Pulmonary artery endothelial cell (primary cell): ENCODE measurements around the gene FBXL15. TPM values are rescaled to one million over a fixed set of nuclear protein-coding genes. Genes with fewer than 3 reads are reported as not detected.

Source experiments
- DNase-seq: peaks from one replicate; pipeline ENCODE4 v3.0.0-alpha.2; 2011; ENCODE audit warnings: low read depth, low spot score
- total RNA-seq: library from RNA; depleted of rRNA; stranded (reverse); fragments of >200 nt; gene quantifications from 2 replicates; pipeline ENCODE4 v1.2.3, GENCODE V29; 2014

The FBXL15 gene
- total RNA-seq, 1 donor from 2014 or later, result 7.3 TPM

DNA sequence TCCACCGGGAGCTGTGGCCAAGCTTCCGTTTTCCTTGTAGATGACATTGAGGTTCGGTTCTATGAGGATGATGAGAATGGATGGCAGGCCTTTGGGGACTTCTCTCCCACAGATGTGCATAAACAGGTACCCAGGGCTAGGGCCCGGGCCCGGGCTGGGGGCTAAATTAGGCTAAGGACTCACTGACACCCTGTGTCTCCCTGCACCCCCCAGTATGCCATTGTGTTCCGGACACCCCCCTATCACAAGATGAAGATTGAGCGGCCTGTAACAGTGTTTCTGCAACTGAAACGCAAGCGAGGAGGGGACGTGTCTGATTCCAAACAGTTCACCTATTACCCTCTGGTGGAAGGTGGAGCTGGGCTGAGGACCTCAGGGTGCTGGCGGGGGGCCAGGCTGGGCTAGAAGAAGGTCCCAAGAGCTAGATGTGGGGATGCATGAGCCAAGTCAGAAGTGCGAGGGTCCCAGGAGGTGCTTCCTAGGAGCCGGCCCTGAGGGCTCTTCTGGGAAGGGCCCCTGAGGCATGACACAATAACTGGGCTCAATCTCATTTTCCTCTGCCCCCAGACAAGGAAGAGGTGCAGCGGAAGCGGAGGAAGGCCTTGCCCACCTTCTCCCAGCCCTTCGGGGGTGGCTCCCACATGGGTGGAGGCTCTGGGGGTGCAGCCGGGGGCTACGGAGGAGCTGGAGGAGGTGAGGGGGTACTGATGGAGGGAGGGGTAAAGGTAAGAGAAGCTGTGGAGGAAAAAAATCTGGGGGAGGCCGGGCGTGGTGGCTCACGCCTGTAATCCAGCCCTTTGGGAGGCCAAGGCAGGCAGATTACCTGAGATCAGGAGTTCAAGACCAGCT is 22.2 kb upstream of the FBXL15 start:
- DNase-seq, result no peak

DNA sequence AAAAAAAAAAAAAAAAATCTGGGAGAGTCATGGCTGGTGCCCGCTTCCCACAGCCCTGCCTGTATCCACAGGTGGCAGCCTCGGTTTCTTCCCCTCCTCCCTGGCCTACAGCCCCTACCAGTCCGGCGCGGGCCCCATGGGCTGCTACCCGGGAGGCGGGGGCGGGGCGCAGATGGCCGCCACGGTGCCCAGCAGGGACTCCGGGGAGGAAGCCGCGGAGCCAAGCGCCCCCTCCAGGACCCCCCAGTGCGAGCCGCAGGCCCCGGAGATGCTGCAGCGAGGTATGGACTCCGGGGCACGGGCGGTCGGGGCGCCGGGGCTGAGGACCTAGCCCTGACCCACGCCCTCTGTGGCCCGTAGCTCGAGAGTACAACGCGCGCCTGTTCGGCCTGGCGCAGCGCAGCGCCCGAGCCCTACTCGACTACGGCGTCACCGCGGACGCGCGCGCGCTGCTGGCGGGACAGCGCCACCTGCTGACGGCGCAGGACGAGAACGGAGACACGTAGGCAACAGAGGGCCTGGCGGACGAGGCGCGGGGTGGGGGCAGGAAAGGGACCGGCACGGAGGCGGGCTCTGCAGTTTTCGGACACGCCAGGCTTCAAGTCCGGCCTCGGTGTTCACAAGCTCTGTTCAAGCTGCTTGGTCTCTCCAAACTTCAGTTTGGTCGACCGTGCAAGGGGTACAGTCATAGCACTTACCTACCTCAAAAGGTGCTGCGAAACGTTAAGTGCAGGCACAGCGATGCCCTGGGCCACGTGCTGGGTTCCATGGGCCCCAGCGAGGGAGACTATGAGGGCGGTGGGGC is 21.2 kb upstream of the FBXL15 start:
- no peak for DNase-seq

DNA sequence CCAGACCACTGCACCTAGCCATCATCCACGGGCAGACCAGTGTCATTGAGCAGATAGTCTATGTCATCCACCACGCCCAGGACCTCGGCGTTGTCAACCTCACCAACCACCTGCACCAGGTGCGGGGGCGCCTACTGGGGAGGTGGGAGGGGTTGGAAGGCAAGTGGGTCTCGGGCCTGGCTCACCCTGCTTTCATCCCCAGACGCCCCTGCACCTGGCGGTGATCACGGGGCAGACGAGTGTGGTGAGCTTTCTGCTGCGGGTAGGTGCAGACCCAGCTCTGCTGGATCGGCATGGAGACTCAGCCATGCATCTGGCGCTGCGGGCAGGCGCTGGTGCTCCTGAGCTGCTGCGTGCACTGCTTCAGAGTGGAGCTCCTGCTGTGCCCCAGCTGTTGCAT is 20.6 kb upstream of the FBXL15 start:
- no peak for DNase-seq

DNA sequence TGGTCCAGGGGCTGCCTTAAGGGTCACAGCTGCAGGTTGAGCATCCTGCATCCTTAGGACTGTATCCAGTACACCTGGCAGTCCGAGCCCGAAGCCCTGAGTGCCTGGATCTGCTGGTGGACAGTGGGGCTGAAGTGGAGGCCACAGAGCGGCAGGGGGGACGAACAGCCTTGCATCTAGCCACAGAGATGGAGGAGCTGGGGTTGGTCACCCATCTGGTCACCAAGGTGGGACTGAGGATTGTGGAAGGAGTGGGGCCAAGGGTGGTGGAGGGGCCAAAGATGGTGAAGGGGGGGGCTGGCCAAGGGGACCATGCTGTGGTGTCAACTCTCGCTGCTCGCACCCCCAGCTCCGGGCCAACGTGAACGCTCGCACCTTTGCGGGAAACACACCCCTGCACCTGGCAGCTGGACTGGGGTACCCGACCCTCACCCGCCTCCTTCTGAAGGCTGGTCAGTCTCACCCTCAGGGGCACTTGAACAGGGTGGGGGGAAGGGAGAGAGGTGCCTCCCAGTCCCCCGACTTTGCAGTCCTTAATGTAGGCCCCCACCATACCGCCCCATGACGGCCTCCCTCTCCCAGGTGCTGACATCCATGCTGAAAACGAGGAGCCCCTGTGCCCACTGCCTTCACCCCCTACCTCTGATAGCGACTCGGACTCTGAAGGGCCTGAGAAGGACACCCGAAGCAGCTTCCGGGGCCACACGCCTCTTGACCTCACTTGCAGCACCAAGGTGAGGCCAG is 19.9 kb upstream of the FBXL15 start:
- DNase-seq, result no peak

DNA sequence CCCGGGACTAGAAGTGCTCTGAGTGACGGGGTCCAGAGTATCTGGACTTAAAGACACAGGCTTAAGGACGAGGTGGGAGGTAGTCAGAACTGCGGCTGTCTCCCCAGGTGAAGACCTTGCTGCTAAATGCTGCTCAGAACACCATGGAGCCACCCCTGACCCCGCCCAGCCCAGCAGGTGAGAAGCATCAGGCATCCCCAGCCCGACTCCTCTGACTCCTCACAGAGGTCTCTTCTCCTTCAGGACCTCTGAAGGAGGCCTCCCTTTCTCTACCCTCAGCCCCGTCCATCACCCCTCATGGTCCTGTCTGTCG is 19.3 kb upstream of the FBXL15 start:
- no peak for DNase-seq

DNA sequence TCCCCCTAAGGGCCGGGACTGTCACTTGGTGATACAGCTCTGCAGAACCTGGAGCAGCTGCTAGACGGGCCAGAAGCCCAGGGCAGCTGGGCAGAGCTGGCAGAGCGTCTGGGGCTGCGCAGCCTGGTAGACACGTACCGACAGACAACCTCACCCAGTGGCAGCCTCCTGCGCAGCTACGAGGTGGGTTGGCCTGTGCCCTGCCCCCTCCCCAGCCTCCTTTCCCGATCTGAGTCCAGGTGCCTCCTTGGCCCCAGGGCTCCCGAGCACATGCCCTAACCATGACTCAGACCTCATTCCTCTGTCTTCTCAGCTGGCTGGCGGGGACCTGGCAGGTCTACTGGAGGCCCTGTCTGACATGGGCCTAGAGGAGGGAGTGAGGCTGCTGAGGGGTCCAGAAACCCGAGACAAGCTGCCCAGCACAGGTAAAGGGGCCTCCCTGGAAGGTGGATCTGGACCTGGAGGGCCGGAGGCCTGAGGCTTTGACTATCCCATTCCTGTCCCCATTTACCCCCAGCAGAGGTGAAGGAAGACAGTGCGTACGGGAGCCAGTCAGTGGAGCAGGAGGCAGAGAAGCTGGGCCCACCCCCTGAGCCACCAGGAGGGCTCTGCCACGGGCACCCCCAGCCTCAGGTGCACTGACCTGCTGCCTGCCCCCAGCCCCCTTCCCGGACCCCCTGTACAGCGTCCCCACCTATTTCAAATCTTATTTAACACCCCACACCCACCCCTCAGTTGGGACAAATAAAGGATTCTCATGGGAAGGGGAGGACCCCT is 18.7 kb upstream of the FBXL15 start:
- DNase-seq, result no peak

DNA sequence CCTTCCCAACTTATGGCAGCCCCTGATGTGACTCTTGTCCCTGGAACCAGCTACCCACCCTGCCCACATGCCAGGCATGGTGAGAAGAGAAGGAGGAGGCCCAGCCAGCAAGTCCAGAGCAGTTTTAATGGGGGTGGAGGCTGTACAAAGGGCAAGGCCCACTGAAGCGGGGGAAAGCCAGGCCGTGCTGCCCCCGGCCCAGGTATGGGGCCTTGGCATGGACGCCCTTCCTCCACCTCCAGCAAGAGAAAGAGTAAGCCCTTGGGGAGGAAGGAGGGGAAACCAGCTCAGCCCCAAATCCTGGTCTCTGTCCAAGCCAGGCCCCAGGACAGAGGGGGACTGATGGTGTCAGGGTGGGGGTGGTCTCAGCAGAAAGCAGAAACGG is 18.1 kb upstream of the FBXL15 start:
- no peak for DNase-seq

DNA sequence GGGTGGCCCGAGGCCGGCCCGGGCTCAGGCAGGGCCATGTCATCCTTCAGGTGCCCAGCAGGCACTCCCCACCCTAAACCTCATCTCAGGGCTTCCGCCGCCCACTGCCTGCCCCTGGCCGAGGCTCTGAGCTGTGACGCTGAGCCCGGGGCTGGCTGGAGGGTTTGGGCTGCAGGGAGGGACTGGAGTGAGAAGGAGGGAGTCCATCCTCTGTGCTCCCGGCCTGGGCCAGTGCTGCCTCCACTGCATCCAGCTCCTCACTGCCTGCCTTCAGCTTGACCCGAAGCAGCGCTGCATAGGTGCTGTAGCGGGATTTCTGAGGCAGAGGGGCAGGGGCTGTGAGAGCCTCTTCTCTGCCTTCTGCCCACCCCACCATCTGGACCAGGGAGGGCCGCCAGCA is 17.5 kb upstream of the FBXL15 start:
- no peak for DNase-seq

DNA sequence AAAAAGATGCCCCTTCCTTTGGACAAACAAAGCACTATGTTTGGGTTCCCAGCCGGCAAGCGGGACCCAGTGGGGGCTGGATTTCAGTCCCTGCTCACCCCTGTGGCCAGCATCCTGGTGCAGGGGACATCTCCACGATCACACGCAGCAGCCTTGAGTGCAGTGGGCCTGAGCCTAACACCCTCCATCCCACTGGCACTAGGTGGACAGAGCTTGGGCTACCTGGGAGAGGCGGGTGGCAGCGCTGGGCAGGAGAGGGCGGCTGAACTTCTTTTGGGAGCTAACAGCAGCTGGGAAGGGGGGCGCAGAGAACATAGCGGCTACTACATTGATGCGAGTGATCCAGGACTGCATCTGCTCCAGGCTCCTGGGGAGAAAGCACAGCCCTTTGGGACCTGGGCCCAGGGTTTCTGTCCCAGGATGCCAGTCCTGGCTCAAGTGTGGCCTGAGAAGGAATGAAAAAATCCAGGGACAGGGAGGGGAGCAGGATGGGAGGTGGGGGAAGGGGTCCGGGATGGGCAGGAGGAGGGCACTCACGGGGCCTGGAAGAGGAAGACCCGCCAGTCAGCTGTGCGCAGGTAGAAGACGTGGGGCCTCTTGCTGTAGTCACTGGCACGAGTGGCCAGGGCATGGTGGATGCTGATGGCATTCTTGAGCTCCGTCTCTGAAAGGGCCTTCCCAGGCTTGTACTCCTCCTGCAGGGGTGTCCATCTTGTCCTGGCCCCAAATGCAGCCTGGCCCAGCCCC is 16.1 kb upstream of the FBXL15 start:
- no peak for DNase-seq

DNA sequence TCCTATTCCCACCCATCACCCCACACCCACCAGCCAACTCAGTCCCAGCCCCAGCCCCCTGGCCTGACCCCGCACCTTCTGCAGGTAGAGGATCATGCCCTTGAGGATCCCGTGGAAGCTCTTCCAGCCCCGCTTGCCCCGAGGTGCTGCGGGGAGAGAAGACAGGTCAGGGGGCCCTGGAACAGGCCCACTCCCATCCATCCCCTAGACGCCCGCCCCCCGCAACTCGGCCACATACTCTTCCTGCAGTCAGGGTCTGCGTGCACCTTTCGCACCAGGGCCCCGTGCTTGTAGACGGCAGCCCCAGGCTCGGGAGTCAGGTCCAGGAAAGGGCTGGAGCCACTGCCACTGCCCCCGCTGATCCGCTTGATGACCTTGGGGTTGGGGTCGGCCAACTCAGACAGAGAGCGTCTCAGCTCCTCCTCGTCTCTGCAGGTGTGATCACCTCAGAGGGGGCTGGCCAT is 15.5 kb upstream of the FBXL15 start:
- no peak for DNase-seq

DNA sequence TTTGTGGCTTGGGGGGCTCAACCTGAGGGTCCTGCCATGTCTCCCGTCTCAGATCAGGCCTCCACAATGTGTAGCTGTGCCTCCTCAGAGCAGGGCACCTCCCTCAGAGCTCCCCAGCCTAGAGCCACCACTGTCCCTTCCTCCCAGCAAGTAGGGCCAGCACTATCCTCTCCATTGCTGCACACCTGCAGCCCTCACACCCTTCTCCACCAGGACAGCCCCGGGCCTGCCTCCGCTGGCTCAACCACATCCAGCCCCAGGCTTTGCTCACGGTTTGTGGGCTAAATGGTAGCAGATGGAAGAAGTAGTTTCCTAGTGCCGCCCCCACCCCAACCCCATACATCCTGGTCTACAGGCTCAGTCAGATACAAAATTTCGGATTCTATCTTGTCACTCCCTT is 15.0 kb upstream of the FBXL15 start:
- no peak for DNase-seq

DNA sequence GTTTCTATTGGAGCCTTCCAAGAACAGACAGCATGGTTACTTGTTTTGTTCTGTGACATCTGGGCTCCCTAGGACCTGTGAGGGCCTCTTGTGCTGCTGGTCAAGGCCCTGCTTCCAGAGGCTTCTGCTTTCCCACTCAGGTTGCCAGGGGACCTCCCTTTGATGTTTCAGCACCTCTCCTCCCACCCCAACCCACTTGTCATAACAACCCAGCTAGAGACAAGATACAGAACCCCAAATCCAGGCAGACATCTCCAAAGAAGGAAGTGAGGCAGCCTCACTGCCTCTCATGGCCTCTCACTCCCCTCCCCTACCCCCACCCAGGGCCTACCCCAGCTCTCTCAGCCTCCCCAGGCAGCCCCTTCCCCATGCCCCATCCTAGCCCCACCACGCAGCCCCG is 13.8 kb upstream of the FBXL15 start:
- no peak for DNase-seq

DNA sequence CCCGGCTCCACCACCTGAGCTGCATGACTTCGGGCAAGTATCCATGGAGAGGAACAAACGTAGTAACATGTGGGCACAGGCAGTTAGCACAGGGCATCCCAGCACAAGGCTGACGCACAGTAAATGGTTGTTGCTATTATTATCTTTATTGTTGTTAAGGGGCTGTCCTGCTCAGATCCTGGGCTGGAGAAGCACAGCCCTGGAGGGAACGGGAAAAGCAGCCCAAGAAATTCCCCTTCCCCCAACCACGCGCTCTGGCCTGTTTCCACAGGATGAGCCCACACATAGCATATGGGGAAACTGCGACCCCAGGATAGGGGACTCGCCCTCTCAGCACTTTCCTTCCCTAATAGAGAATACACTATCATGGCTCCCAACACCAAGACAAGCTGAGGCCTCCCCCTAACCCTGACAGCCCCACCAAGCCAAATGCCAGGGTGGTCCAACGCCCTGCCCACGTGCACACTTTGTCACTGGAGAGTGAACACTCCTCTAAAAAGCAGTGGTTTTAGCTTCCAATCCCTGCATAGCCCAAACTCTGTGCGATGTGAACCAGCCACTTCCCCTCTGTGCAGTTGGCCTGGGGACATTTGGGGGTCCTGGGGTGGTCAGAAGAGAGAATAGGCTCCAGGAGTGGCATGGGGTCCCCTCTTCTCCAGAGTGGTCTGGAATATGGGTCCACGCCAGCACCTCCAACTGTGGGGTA is 13.1 kb upstream of the FBXL15 start:
- no peak for DNase-seq

DNA sequence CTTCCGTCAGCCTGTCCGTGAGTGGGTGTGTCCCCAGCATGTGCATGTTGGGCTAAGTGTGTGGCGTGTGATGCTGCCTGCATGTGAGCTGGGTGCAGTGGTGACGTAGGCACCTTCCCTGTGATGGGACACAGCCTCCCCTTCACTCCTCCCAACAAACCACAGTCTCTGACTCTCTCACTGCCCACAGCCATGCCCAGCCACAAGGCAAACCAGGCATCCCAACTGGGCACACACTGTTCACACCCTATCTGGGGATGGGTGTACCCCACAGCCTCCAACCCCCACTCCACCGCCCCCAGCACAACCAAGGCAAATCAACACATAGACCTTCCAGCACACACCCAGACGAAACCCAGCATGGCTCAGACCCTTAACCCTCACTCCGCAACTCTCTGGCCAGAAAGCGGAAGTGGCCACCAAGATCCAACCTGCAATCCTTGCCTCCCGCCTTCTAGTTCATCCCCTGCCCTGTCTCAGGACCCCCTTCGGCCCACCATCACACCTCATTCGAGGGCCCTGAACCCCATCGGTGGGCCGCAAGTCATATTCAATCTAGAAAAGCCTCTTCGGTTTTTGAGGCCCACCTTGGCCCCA is 12.4 kb upstream of the FBXL15 start:
- no peak for DNase-seq

DNA sequence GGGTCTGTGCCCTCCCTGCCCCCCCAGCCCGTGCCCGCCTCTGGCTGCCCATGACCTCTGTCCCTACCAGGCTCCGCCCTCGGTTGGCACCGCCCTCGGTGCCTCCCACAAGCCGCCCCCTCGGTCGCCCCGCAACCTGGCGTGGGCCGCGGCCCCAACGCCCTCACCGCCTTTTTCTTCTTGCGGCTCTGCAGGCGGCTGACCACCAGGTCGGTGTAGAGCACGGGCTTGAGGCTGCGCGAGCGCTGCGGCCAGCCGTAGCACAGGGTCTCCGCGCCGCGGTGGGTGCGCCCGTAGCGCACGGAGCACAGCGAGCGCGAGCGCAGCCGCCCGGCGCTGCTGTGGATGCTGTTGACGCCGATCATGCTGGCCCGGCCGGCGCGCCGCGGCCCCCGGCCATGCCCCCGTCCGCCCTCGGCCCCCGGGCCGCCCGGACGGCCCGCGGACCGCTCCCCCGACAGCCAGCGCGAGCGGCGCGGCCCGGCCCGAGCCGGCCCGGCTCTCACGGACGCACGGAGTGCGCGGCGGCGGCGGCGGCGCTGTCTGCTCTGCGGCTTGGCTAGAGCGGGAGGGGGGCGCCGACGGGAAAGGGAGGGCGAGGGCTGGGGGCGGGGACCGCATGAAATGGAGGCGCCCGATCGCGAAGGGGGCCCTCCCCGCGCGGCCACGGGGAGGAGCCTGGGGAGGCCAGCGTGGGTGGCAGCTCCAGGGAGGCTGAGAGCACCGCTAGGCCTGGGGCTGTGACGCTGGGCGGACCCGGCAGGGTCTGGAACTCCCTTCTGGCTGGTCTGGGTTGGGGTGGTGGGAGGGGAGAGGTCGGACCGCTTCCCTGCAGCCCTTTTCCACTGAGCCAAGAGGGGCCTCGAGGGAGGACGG is 11.7 kb upstream of the FBXL15 start:
- no peak for DNase-seq

DNA sequence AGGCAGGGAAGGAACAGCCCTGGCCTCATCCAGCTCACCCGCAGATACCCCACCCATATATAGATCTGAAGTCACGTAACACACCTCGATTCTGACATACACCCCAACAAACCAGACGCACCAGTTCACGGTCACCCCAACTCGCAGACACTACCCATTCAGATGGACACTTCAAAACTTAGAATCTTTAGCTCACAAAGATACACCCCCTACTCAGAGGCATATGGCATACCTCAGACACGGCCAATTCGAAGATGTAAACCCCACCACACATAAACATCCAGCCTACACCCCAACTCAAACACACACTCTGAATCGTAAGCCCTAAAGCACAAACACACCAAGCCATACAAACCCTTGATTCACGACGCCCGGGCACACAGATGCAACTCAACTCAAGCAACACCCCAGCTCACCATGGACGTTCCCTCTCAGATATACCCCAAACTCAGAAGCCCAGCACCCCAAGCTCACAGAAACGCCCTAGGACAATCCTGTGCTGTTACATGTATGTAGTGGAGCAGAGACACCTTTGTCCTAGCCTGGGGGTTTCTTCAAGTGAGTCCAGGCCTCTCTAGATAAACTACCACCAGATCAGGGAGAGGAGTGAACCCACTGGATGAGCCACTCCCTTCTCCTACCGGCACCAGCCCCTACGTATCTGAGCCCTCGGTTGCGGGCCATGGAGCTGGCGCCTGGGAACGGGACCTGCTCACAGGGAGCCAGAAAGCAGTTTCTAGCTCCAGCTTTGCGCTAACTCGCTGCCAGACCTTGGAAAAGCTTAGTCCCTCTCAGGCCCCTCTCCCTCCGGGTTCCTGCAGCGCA is 10.8 kb upstream of the FBXL15 start:
- no peak for DNase-seq

DNA sequence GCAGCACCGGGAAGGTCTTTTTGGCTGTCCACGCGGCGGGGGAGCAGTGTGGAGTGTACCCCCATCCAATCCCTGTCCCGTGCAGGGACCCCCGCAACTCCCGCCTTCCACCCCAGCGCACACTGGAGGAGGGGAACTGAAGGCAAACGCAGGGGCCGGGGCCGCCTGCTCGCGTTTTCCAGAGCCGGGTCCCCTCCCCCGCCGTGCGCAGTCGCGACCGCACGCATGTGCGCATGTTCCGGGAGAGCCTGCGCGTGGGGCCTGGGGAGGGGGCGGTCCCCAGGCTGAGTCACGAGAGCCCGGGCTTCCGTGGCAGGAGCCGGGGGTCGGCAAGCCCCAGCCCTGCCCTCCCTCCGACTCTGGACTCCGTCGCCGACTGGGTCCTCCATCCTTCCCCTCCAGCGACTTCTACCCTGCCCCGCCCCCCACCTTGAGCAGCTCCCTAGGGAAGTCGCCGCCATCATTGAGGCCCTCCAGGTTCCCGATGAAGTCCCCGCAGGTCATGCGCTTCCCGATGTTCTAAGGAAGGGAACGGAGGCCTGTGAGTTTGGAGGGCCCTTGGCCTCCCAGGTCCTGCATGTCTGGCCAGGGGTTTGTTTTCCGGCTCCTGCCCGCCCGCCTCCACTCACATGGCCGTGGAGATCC is 10.1 kb upstream of the FBXL15 start:
- DNase-seq, result no peak
